DMS79 treated with DMSO at 0.1 percent for 48 hours (cell line): ENCODE data around the gene OR51B5.
"Not testable (repeated sequence)": the region's sequence is repeated elsewhere in the genome, so short reads cannot be mapped to it uniquely, and the experiment has no call there.

Source experiments
- DNase-seq: peaks from one replicate; lab custom pipeline; 2025; lab: John Stamatoyannopoulos, UW

Gene OR51B5, protein sequence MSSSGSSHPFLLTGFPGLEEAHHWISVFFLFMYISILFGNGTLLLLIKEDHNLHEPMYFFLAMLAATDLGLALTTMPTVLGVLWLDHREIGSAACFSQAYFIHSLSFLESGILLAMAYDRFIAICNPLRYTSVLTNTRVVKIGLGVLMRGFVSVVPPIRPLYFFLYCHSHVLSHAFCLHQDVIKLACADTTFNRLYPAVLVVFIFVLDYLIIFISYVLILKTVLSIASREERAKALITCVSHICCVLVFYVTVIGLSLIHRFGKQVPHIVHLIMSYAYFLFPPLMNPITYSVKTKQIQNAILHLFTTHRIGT

DNA sequence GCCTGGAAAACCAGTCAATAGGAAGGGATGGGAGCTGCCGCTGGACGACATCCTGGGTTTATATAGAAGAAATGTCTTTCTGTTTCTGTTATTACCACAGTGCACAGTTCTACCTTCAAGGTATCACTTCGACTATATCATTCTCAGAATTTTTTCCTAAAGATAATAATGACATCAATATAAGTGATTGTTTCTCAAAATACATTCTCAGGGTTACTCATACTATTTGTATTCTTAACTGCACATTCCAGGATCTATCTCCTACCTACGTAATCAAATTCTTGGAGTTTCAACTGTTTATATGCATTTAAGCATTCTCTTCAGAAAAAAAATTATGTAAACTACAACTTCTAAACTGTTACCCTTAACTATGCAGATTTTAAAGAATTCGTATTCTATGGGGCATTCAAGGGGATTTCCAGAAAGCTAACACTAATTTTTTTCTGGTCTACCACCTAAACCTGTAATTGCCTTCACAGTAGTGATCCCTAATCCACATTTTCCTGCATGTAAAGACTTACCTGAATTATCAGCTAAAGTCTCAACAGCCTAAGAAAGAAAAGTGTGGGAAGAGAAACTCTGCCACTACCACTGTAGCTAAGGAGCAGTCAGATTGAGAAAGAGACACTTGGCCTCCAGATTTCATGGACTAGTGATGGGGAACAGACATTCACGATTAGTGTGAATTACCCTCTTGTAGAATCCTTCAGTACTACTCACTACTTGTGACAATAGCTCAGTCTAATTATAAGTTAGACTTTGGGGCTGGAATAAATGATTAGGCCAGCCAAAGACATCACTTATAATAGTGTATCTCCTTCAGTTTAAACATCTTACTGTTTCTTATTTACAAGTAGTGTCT lies at the start of gene OR51B5:
Gene OR51B5 (minus strand): TSS at position 51 of the 862 bp plus-strand sequence. CDS start 0 bp downstream, at position 51.
- DNase-seq = no peak

DNA sequence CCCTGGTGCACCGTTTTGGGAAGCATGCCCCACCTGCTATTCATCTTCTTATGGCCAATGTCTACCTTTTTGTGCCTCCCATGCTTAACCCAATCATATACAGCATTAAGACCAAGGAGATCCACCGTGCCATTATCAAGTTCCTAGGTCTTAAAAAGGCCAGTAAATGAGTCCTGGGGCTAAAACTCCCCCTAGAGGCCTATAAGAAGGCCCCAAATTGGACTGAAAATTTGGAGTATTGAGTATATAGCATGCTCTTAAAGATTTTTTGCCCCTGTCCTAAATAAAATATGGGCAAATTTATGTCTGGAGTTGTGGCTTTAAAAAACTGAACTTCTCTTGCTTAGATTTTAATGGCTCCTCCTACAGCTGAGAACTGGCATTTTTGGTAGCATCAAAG lies 46.9 kb upstream of the OR51B5 start:
- DNase-seq = no peak

DNA sequence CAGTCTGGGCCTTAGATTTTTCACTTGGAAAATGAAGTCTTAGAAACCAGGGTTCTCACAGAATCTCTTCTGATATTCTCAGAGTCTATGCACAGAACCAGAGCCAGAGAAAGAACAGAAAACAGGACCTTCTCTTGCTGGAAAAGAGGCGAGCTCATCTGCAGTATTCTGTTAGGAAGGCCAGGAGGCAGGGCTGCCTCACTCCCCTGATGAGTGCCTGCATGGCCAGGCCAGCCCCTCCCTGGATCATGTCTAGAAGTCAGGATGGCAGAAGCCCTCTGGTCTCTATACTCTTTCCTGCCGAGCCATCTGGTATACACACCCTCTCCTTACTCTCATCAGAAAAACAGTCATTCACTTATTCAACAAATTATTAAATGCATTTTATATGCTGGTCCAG lies 41.0 kb upstream of the OR51B5 start:
- no peak for DNase-seq

DNA sequence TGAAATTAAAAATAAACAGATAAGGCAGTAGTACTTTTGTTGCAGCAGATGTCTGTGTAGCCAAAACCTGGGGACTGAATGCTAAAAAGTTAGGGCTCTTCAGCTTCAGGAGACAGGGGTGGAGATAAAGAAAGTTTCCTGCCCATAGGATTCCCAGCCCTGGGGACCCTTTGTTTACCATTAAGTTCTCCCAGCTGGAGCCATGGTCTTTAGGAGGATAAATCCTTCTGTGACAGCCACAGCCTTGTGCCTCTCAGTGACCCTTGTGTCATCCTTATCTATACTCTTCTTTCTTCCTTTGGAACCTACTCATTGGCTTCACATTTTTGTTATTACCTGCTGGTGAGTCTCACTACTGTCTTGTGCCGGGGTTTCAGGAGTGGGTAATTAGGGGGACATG lies 40.3 kb upstream of the OR51B5 start, which contains the start of gene OR51M1:
Gene OR51M1 (plus strand): TSS at position 237 of the 400 bp plus-strand sequence. CDS start 5,587 bp downstream, outside the sequence.
- DNase-seq = no peak

DNA sequence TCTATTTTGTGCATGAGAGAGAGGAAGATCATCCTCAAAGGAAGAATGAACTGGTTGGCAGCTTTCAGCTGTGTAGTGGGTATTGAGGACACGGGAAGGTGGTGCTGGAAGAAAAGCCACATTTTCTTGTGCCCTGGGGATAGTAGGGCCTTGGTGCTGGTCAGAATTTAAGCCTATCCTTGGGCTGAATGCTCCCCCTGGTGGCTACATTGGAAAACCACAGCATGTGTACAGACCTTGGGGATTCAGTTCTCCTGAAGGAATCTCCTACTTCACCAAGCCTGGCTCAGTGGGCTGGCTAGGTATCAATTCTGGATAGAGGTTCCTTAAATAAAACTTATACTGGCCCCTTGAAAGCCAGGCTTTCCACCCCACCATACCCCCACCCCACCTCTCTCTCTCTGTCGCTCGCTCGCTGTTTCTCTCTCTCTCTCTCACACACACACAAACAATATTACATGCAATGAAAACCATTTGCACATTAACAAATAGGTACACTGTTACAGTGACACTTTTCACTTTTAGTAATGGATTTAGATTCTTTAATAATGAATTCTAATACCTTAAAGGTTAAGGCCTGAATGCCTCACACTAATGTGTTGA lies 37.5 kb upstream of the OR51B5 start:
- DNase-seq = peak; percentile 2

DNA sequence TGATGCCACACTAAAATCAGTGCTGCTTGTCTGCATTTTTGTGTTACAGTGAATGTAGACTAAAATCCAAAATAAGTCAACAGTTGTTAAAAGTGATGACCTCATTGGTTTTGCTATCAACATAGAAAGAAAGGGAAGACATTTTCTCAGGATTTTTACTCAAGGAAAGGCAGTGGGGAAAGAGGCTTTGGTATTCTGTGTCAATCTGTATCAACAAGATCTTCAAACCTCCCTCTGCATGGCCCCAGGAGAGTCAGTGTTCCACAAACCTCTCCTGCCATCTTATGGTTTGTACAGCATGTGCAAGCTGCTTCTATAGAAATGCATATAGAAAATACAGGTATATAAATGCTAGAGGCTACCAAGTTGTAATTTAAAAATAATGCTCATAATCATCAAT lies 26.5 kb upstream of the OR51B5 start:
- DNase-seq = no peak

DNA sequence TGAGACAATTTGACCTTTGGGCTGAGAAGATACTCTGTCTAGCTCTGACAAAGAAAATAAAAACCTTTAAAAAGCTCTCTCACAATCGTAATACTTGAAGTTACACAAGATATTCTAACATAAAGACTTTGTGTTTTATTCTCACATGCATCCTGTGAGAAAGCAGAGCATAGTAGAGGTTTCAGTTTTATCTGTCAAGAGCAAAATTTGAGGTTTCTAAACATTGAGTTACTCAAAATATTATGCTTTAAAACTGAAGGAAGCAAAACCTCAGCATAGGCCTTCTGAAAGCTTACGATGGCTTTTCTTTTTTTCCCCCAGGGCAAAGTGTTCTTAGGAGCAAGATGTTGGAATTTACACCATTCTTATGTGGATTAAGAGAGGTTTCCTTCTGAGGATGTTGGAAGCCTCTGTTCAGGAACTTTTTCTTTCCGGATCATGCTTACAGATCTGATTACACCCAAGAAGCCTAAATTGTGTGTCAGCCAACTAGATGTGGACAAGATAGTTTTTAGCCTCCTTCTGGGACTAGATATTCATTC lies 25.2 kb upstream of the OR51B5 start:
- DNase-seq = no peak

DNA sequence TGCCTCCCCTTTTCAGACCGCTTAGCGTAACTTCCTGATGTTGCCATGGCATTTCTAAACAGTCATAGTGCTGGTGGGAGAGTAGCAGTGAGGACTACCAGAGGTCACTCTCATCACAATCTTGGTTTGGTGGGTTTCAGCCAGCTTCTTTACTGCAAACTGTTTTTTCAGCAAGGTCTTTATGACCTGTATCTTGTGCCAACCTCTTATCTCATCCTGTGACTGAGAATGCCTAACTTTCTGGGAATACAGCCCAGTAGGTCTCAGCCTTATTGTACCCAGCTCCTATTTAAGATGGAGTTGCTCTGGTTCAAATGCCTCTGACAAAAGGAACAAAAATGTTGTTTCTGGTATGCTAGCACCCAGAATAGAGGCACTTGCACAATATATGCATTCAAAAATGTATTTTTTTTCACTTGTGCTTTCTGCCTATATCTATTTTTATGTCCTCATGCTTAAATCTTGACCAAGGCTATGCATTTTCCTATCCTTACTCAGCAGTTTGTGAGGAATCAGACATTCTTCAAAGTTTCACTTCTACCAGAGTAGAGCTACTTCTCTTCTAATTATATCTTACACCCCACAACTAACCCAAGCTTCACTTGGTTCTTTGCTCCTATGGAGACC lies 24.2 kb upstream of the OR51B5 start:
- DNase-seq = no peak

DNA sequence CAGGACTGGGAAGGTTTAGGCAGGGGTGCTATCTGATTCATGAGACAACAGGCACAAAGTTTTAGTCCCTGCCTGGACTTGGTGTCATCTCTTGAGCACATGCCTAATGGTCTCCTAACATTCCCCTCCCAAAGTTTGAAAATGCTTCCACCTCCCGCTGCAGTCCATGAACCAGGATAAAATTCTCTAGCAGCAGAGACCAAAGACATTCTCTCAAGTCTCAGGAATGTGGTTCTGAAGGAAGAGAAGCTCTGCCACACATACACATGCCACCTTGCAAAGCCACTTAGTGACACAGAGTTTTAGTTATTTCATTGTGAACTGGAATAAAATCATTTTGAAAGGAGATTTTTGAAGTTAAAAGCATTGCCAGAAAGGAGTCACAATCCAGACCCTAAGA lies 23.5 kb upstream of the OR51B5 start:
- DNase-seq = no peak

DNA sequence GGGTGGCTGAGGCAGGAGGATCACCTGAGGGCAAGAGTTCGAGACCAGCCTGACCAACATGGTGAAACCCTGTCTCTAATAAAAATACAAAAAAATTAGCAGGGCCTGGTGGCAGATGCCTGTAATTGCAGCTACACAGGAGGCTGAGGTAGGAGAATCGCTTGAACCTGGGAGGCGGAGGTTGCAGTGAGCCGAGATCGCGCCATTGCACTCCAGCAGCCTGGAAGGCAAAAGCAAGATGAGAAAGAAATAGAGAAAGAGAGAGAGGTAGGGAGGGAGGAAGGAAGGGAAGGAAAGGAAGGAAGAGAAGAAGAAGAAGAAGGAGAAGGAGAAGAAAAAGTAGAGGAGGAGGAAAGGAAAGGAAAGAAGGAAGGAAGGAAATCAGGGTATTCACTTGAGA lies 23.0 kb upstream of the OR51B5 start:
- not testable (repeated sequence) for DNase-seq

DNA sequence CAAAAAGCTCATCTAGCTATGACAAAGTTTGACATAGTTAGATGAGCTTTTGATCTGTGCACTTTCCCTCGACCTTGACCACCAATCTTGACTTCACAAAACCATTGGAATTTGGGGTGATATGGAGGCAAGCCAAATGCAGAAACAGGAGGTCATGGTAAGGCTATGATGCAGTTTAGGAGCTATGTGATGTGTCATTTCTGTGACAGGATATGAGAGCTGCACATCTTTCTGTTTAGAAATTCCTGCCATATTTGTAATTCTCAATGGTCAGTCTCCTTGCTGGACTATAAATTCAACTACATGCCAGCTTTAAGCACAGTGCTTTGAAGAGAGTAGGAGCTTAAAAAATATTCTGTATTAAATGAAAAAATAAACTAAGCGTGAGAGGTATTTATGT lies 20.9 kb upstream of the OR51B5 start:
- no peak for DNase-seq

DNA sequence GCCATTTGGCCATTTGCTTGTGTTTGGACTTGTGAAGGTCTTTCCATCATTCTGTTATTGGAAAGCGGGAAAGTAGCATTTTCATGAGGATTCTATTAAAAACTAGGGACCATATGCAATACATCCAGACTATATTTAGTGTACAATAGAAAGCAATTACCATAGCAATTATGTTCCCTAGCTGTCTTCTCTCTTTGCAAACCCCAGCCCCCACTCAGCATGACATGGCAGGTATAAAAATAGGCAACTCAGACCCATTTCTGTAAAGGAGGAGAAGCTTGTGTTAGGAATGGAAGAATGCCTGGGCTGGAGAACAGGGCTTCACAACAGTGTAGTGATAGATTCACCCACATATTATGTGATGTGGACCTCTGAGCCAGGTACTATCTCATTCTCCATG lies 20.4 kb upstream of the OR51B5 start:
- DNase-seq = no peak

DNA sequence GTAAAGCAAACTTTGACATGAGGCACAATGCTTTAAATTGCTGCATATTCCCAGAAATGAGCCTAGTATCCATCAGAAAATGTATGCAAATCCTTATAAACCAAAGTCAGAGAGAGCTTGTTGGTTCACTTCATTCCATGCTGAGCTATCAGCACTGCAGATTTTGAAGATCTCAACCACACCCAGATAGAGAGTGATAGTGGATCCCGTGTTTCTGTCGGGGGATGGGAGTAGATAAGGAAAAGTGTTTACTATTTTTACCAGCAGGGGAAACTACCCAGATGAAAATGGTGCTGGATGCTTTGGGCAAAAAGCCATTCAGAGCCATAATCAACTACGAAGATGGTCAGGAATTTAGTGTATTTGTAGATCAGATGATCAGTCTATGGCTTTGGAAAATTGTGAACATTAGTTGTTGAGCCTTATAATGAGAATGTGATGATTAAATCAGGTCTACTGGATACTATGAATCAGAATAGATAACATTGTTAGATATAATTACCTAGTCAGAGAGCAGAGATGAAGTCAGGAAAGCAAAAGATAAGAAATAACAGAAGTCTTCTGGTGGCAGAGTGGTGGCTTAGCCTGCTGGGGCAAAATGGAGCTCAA lies 18.8 kb upstream of the OR51B5 start:
- no peak for DNase-seq

DNA sequence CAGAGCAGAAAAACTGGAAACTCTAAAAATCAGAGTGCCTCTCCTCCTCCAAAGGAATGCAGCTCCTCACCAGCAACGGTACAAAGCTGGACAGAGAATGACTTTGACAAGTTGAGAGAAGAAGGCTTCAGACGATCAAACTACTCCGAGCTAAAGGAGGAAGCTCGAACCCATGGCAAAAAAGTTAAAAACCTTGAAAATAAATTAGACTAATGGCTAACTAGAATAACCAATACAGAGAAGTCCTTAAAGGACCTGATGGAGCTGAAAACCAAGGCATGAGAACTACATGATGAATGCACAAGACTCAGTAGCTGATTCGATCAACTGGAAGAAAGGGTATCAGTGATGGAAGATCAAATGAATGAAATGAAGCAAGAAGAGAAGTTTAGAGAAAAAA lies 12.7 kb upstream of the OR51B5 start:
- not testable (repeated sequence) for DNase-seq

DNA sequence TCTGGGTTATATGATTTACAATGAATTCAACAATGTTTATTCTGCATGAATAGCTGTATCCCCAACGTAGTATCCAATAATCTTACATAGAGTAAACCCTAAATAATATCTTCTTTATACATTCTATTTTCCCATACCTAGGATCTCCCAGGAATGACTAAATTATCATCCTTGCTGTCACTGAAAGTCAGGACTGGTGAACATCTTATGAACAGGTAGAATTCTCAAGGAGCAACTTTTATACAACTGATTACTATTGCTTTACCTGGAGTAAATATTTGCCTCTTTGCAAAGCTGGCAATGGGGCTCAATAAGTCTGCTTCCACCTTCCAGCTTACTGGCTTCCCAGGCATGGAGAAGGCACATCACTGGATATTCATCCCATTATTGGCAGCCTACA lies 7.9 kb upstream of the OR51B5 start, which contains the start of gene OR51B6:
Gene OR51B6 (plus strand): TSS at position 301 of the 400 bp plus-strand sequence. CDS start 0 bp downstream, at position 301.
- no peak for DNase-seq

DNA sequence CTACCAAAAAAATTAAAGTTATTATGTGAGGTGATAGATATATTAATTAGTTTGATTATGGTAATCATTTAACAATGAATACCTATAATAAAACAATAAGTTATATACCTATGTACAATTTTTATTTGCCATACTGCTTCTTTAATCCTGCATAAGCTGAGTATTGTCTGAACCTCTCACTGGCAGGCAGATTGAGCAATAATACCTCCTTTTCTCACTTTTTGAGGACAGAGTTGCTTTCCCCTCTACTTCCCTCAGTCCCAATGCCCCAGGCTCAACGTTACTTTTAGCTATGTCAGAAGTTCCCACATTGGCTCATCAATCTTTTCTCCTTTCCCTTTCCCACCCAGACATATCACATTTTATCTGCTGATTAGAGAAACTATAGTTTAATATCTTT lies 6.2 kb upstream of the OR51B5 start:
- no peak for DNase-seq

DNA sequence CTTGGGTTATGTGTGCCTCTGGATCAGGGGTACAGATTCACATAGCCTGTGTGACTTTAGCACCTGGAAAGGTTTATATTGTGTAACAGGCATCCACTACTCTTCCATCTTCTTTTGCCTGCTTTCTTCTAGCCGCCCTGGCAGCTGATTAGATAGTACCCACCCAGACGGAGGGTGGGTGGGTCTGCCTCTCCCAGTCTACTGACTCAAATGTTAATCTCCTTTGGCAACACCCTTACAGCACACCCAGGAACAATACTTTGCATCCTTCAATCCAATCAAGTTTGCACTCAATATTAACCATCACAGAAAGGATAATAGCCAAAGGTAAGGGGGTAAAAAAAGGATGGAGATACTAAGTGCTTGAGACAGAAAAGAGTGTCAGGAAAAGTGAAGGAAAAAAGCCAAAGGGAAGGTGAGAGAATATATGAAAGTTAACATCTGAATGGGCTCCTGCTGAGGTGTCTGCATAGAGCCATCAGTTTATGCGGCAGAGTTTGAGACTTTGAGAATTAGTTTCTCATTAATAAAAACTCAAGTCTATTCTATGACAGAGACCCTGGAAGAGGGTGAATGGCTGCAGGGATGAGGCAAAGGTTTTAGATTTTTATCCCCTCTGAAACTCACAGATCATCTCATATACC lies 5.3 kb upstream of the OR51B5 start:
- no peak for DNase-seq

DNA sequence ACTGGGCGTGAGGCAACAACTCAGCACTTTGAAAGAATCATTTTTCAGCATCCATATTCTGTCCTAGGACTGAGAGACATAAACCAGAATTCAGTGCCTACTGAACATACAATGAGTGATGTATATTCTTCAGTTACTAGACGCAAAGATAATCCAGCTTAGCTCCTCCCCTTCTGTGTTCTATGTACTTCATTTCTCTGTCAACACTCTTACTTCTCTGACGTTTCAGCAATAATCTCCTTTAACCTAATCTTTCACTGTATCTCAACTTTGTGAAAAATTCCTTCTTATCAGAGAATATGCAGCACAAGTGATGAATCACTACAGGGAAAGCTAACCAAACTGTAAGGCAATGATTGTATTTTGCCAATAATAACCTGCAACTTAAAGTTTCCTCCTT lies 2.5 kb upstream of the OR51B5 start:
- DNase-seq = no peak

DNA sequence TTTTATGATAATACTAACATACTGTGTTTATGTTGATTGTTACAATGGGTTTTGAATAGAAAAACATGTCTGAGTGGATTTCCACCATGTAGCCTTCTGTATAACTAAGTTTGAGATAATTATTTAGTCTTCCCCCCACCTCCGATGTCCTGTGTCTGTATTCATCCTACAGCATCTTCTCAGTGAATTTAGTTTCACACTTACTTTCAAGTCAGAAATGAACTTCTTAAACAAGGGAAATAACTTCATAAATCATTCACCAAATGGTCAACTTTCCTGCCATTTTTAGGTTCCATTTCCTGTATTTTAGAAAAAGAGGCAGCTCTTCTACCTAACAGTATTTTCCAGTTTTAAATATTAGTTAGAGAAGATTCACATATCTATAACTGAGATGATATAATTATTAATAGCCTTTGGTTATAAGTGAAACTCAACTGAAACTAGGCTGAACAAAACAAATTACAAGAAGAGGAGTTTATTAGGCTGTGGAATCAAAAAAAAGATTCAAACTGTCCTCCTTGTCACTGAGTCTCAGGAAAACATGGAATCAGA lies 3.5 kb downstream of the OR51B5 start:
- DNase-seq = no peak

DNA sequence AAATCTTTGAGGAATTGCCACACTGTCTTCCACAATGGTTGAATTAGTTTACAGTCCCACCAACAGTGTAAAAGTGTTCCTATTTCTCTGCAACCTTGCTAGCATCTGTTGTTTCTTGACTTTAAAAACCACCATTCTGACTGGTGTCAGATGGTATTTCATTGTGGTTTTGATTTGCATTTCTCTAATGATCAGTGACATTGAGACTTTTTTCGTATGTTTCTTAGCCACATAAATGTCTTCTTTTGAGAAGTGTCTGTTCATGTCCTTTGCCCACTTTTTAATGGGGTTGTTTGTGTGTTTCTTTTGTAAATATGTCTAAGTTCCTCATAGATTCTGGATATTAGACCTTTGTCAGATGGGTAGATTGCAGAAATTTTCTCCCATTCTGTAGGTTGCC lies 6.1 kb downstream of the OR51B5 start:
- DNase-seq = not testable (repeated sequence)

DNA sequence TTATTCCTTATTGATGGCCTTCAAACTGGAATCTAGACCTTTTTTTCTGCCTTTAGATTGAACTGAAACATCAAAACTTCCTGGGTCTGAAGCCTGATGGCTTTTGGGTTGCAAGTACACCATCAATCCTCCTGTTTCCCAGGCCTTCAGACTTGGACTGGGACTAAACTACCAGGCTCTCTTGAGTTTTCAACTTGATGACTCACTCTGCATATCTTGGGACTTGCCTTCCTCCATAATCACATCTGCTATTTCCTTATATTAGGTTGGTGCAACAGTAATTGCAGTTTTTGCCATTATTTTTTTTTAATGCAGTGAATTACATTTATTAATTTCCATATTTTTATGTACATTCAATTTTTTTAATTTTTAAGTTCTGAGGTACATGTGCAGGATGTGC lies 7.0 kb downstream of the OR51B5 start:
- no peak for DNase-seq
